IPS-NIHi7 (cell line): Measurements from ENCODE around the gene CYP4F12.

Experiments used
- DNase-seq: peaks from one replicate; pipeline ENCODE4 v3.0.0; 2012; ENCODE audit warnings: mixed read lengths; ENCODE audit errors: extremely low spot score

Gene CYP4F12

GRCh38 chr19:15714638-15715037 lies 41.8 kb downstream of the CYP4F12 start:
- DNase-seq: no peak

- DNase-seq: no peak
Measured at GRCh38 chr19:15715642-15716041, 42.8 kb downstream of the CYP4F12 start.

- no peak for DNase-seq
Measured at GRCh38 chr19:15717809-15718208, 44.9 kb downstream of the CYP4F12 start.

GRCh38 chr19:15721268-15721667 lies 48.4 kb downstream of the CYP4F12 start:
- no peak for DNase-seq

- DNase-seq: no peak
Measured at GRCh38 chr19:15722956-15723355, 50.1 kb downstream of the CYP4F12 start.

- DNase-seq: no peak
Measured at GRCh38 chr19:15727724-15728123, 54.8 kb downstream of the CYP4F12 start, which contains the start of gene OR10H2. Gene OR10H2, plus strand, starts transcription at chr19:15728024. Its CDS starts 20 bp downstream, at chr19:15728044.

GRCh38 chr19:15730538-15730937 lies 57.7 kb downstream of the CYP4F12 start:
- DNase-seq: no peak

GRCh38 chr19:15732388-15732787 lies 59.5 kb downstream of the CYP4F12 start:
- DNase-seq: no peak

- DNase-seq: no peak
Measured at GRCh38 chr19:15733895-15734294, 61.0 kb downstream of the CYP4F12 start.

- no peak for DNase-seq
Measured at GRCh38 chr19:15737722-15738121, 64.8 kb downstream of the CYP4F12 start, which contains the start of gene OR10H3. Gene OR10H3, plus strand, starts transcription at chr19:15737985. Its CDS starts 3,408 bp downstream, at chr19:15741393.

GRCh38 chr19:15740785-15741184 lies 67.9 kb downstream of the CYP4F12 start:
- DNase-seq: no peak
